Transverse colon (tissue), 4 donors: ENCODE measurements around the gene AVP. TPM values are rescaled to one million over a fixed set of nuclear protein-coding genes. Genes with fewer than 3 reads are reported as not detected.

Source experiments
- DNase-seq: peaks from one replicate; pipeline ENCODE4 v3.0.0-alpha.2; 2019
- H3K27ac ChIP-seq, 4 donors: fragments of 200-600 bp; sonication (generic); 2 replicates each; pipeline ENCODE4 v1.5.1; 2016 to 2018; ENCODE audit warnings: inconsistent platforms in 4 of 4
- H3K27me3 ChIP-seq: fragments of 200-600 bp; sonication (generic); 2 replicates; pipeline ENCODE4 v1.5.1; 2017; ENCODE audit warnings: inconsistent platforms
- H3K36me3 ChIP-seq, 4 donors: fragments of 200-600 bp; sonication (generic); 2 replicates each; pipeline ENCODE4 v1.5.1; 2017 to 2019; ENCODE audit warnings: inconsistent platforms in 4 of 4
- H3K4me1 ChIP-seq, 4 donors: fragments of 200-600 bp; sonication (generic); 2 replicates each; pipeline ENCODE4 v1.5.1; 2017 to 2020; ENCODE audit warnings: inconsistent platforms in 4 of 4
- H3K4me3 ChIP-seq, 4 donors: fragments of 200-600 bp; sonication (generic); 1 replicate in 1 of 4; 2 replicates in 3 of 4; pipeline versions ENCODE4 v1.5.1 to v1.6.1; 2017 to 2019; ENCODE audit warnings: inconsistent platforms in 4 of 4
- H3K9me3 ChIP-seq, 2 donors: fragments of 200-600 bp; sonication (generic); 2 replicates each; pipeline ENCODE4 v1.5.1; 2017 to 2019; ENCODE audit warnings: inconsistent platforms in 2 of 2
- EP300 ChIP-seq: sonication (generic); formaldehyde crosslinking; IDR thresholded peaks from one replicate; pipeline ENCODE4 v1.6.1; 2017; ENCODE audit warnings: antibody characterized with exemption, low read depth
- POLR2A ChIP-seq: fragments of 450-650 bp; IDR thresholded peaks from one replicate; pipeline ENCODE4 v1.6.1; 2016; ENCODE audit warnings: antibody characterized with exemption, mild to moderate bottlenecking, moderate library complexity
- POLR2AphosphoS5 ChIP-seq, 3 donors: sonication (generic); formaldehyde crosslinking; IDR thresholded peaks; one replicate each; pipeline ENCODE4 v1.6.1; 2016; ENCODE audit warnings: antibody characterized with exemption in 3 of 3
- WGBS, 2 donors: methylation state at CpG; one replicate each; pipeline ENCODE4 v1.1.5; 2018; ENCODE audit warnings: low coverage in 1 of 2; 5-methylcytosine and 5-hydroxymethylcytosine counted together
- in situ Hi-C, 4 donors: fragments of 200-750 bp; cut with MboI; loops; one replicate each; pipeline versions ENCODE4 v1.15.0 to v1.15.1; 2017; ENCODE audit warnings: low sequenced_read_pairs in 3 of 4, low pct_ligation_motif_present in 1 of 4, low pct_unique_long_range_greater_than_20kb in 1 of 4
- intact Hi-C: fragments of 100-400 bp; cut with DNase I; formaldehyde crosslinking; loops from one replicate; pipeline ENCODE4 v1.15.1; 2023; ENCODE audit warnings: low total_unique reads
- total RNA-seq, 4 donors: library from RNA; depleted of rRNA; stranded (reverse); fragments of >200 nt; gene quantifications; one replicate each; pipeline ENCODE4 v1.1.0, GENCODE V29; 2016
- TF ChIP-seq, protein P1 (sequence below), 5 experiments: fragments of 200-600 bp in 3 of 5; fragments of 450-650 bp in 2 of 5; sonication (generic) in 3 of 5; IDR thresholded peaks; 1 replicate in 2 of 5; 2 replicates in 3 of 5; pipeline ENCODE4 v1.5.1; 2016 to 2017; ENCODE audit warnings: antibody characterized with exemption in 5 of 5, inconsistent platforms in 3 of 5, mild to moderate bottlenecking in 2 of 5, moderate library complexity in 1 of 5

AVP gene
- total RNA-seq, 4 donors from 2014 or later, result not detected

DNA sequence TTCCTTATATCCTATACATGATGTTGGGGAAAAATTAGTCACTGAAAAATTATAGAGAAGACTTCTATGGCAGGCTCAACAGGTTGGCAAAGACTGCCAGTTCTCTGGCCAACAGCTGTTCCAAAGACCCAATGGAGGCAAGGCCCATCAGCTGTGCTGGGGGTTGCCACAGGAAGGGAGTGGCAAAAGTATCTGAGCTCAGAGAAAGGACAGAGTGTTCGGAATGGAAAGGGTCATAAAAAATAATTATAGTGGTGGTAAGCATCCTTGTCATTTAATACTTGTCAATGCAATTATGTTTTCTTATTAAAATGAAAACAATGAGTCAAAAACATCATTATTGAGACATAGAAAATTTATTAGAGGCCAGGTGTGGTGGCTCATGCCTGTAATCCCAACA lies 39.0 kb upstream of the AVP start:
- Histone ChIP-seq H3K27me3 (no peaks in the 10 kb centered on the region), H3K36me3 (peaks cover 0 to 21% (median 4%) of the 10 kb centered on the region in 4 donors), H3K9me3 (no peaks in the 10 kb centered on the region), H3K4me3 (no peak overlapping the region), H3K27ac (no peak overlapping the region), H3K4me1 (no peaks in the 10 kb centered on the region)
- intact Hi-C loops (no loop called here), in situ Hi-C loops (no loop called here)
- 90 to 100% methylated on average over 1 of the region's 1 CpG for WGBS, 2 donors
- DNase-seq, result no peak
- TF ChIP-seq, protein P1, sequence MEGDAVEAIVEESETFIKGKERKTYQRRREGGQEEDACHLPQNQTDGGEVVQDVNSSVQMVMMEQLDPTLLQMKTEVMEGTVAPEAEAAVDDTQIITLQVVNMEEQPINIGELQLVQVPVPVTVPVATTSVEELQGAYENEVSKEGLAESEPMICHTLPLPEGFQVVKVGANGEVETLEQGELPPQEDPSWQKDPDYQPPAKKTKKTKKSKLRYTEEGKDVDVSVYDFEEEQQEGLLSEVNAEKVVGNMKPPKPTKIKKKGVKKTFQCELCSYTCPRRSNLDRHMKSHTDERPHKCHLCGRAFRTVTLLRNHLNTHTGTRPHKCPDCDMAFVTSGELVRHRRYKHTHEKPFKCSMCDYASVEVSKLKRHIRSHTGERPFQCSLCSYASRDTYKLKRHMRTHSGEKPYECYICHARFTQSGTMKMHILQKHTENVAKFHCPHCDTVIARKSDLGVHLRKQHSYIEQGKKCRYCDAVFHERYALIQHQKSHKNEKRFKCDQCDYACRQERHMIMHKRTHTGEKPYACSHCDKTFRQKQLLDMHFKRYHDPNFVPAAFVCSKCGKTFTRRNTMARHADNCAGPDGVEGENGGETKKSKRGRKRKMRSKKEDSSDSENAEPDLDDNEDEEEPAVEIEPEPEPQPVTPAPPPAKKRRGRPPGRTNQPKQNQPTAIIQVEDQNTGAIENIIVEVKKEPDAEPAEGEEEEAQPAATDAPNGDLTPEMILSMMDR (IDR thresholded peaks at IDR 0.05), result no peak
- TF ChIP-seq EP300 (no peak), POLR2A (no peak)

DNA sequence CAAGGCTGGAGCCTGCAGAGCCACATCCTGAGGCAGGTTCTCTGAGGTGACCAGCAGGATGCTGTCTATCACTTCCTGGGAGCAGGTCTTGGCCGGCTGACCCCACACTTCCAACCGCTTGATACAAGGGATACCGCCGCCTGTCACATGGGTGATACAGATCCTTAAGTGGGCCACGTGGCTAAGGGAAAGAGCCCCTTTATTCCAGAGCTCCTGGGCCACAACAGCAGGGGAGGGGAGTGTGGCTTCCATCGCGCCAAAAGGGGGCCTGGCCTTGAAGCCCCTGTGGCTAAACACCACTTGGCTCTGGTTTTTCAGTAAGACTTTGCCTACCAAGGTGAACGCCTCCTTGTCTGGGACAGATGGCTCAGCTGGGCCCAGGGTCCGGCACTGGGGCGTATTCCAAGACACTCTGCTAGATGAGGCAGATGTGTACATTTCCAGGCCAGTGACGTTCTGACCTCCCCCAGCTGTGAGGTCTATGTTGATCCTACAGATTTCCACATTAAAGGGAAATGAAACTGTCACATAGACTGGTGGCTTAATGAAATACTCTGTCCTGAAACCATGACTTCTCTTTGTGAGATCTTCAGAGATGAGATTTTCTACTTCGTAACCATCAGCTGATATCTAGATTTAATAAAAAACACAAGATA lies 37.6 kb upstream of the AVP start:
- Histone ChIP-seq H3K4me1 (no peaks in the 10 kb centered on the region), H3K36me3 (peaks cover 0 to 21% (median 4%) of the 10 kb centered on the region in 4 donors), H3K27ac (no peak overlapping the region), H3K27me3 (no peaks in the 10 kb centered on the region), H3K4me3 (no peak overlapping the region), H3K9me3 (no peaks in the 10 kb centered on the region)
- in situ Hi-C loops, result no loop called here
- TF ChIP-seq POLR2AphosphoS5 (IDR thresholded peaks at IDR 0.05), result no peak
- no peak for TF ChIP-seq POLR2A
- TF ChIP-seq, protein P1 (IDR thresholded peaks at IDR 0.05), result no peak
- no peak for TF ChIP-seq EP300
- no peak for DNase-seq
- WGBS, 2 donors, result 92% methylated on average over 12 of the region's 12 CpGs; no CpG with 5 or more reads in 1 of the 2 donors
- intact Hi-C loops, result no loop called here

DNA sequence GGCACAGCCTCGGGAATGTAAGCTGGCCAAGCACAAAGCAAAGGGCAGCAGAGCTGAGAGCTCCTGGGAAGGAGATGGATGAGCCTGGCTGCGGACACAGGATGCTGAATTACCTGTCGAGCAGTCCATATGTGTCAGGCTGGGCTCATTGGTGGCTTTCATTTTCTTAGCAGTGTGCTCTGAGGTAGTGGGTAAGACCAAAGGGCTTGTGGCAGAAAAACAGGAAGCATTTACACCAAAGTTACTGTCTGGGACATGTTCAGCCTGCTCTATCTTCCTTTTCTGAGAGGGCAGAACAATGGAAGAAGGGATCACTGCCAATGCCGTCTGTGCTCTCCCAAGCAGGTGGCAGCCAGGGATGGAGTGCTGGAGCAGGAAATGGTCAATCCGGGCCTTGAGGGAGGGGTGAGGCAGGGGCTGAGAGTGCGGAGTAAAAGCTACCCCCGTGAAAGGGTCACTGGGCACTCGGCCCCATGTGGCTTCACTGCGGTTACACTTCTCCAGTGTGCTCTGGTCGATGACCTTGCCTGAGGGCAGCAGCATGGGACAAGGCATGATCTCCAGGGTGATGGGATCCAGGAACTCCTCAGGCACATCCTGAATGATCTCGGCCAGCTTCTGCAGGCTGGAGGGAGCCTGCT lies 36.9 kb upstream of the AVP start:
- Histone ChIP-seq H3K4me1 (no peaks in the 10 kb centered on the region), H3K9me3 (no peaks in the 10 kb centered on the region), H3K27ac (no peak overlapping the region), H3K4me3 (no peak overlapping the region), H3K36me3 (peaks cover 0 to 21% (median 4%) of the 10 kb centered on the region in 4 donors), H3K27me3 (no peaks in the 10 kb centered on the region)
- intact Hi-C loops, result no loop called here
- DNase-seq, result no peak
- TF ChIP-seq, protein P1 (IDR thresholded peaks at IDR 0.05), result no peak
- TF ChIP-seq POLR2A, result no peak
- 60 to 80% methylated on average over 1 to 11 of the region's 11 CpGs for WGBS, 2 donors
- in situ Hi-C loops, result no loop called here

DNA sequence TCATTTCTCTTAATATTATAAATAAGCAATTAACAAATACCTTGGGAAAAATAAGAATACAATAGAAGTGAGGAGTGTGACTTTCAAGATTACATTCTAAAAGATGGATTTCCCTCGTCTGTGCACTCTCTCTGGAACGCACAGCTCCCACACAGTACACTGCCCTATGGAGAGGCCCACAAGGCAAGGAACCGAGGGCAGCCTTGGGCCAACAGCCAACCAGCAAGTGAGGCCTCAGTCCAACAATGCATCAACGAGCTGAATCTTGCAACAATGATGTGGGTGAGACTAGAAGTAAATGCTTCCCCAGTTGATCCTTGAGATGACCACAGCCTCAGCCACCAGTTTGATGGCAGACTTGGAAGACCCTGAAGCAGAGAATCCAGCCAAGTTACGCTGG lies 34.5 kb upstream of the AVP start:
- H3K4me3 ChIP-seq, result no peak overlapping the region
- no peak overlapping the region for H3K27ac ChIP-seq
- intact Hi-C loops (loop anchor here (10.0 kb wide), 1 partner anchor 64 kb away; no protein-coding TSS in a partner anchor), in situ Hi-C loops (loop anchor here in 1 of 4 donors (10.0 kb wide), 1 partner anchor 64 kb away; no protein-coding TSS in a partner anchor)
- TF ChIP-seq, protein P1 (IDR thresholded peaks at IDR 0.05), result no peak
- TF ChIP-seq POLR2AphosphoS5 (IDR thresholded peaks at IDR 0.05) (no peak), POLR2A (no peak), EP300 (no peak)
- no peaks in the 10 kb centered on the region for H3K4me1 ChIP-seq
- no peak for DNase-seq
- no peaks in the 10 kb centered on the region for H3K9me3 ChIP-seq
- no peaks in the 10 kb centered on the region for H3K27me3 ChIP-seq
- peaks cover 0 to 21% (median 4%) of the 10 kb centered on the region in 4 donors for H3K36me3 ChIP-seq
- WGBS, 2 donors, result 84 to 100% methylated on average over 1 to 5 of the region's 5 CpGs
